ENCODE data around the gene FIBCD1.

FIBCD1 gene

DNA sequence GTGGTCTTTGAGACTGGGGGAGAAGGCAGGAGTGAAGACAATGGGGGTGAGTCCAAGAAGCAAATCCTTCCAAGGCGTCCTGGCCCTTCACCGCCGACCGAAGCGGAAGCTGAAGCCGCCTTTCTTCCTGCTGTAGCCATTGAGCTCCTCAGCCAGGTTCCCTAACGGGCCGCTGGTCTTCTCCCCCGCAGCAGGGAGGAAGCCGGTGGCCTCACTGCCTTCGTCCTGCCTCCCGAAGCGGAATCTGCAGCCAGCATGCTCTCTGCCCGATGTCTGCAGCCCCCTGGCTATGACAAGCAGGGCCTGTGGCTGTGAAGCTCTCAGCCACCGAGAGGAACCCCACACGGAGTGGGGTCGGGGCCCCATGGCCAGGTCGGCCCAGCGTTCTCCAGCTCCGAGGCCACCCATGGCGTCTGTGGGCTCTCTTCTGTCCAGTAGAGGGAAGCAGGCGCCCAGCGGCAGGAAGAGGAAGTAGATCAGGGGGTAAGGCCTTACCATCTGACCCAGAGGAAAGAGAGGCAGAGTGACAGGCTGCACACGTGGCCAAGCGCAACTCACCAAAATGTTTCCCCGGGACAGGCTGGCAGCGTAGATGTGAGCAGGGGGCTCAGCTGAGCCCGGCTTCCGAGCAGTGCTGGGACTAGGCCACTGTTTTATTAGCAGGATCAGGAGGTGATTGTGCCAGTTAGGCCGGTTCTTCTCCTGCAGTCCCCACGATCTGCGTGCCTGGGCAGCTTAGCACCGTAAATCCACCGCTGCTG, 45.5 kb downstream of the FIBCD1 start:
- peak; percentile 89 to 90 for DNase-seq

- peak in 1 of 2 donors; percentile 7 for DNase-seq
Observed at GRCh38 chr9:130892477-130893304, 46.4 kb downstream of the FIBCD1 start.

DNA sequence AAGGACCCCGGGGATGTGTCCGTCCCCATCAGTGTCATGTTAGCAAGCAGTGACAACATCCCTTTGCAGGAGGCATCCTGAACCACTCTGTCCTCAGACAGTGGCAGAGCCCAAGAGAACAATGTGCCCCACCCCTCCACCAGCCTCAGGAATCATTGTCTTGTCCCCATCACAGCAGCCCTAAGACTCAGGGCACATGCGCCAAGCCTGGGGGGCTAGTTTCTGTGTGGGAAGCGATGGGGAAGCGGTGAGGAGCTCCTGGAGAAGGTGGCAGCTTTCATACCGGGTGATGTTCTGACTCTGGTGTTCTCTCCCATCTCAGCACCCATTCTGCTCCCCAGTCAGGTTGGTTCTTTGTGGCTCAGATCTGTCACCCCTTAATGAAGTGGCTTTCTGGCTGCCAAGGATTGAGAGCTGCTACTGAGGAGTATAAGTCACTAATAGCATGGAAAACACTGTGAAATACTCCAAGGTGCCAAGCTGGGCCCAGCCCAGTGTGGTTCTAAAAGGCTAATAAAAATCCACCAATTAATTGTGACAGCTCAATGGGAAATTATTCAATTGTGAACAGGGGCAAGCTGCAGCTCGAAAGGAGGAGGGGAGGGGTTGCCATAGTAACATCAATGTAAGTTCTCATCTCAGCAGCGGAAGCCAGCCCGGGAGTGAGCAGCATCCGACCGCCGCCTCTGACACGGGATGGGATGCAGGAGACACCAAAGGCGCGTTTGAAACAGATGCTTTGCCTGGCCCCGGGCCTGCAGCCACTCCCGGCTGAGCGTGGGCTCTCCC, 47.2 kb downstream of the FIBCD1 start:
- no peak for DNase-seq

DNA sequence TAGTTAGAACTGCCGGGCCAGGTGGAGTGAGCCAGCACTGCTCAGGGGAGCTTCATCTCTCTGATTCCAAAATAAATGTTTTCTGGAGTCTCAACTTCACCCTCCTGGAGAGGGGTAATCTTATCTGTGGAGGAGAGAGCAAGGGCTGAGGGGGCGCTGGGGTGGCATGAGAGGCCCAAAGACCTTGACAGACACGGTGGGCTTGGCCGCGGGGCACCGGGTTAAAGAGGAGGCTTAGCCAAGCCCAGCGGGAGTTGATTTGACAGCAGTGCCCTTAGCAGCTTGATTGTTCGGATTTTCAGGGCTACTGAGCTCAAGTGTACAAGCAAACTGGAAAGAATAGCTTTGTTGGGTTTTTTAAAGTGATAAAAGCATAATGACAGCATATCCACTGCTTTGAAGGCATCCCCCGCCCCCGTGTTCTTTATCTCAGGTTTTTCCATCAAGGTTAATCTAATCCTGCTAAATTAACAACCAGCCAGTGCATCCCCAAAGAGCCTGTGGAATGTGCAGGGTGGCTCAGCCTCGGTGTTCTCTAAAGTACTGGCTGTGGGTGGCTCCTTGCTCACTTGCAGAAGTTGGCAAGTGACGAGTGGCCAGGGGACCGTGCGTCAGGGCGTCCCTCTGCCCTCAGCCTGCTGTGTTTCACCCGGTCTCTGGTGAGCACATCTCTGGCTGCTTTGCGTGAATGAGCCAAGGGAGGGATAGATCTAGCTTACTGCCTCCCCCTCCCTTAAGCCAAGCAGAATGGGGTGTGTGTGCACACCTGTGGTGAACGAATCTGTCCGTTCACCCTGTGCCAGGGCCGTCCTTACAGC, 48.0 kb downstream of the FIBCD1 start:
- DNase-seq: no peak

DNA sequence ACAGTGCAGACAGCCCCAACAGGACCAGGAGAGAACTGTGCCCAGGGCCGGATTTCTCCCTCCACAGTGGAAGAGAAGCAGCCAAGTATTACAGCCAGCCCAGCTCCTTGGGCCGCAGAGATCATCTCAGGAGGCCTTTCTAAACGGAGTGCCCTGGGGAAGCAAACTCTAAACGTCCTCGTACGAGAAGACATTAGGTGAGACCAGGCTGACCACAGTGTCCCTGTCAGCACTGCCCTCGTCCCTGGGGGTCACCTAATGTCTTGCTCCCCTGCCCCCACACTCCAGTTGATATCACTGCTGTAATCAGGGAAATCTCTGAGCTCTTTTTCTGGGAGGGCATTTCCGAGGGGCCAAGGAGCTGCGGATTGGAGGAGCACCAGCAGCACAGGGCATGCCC, 48.9 kb downstream of the FIBCD1 start:
- DNase-seq: no peak

GRCh38 chr9:130888146-130888885, 50.7 kb downstream of the FIBCD1 start:
- DNase-seq: no peak

DNA sequence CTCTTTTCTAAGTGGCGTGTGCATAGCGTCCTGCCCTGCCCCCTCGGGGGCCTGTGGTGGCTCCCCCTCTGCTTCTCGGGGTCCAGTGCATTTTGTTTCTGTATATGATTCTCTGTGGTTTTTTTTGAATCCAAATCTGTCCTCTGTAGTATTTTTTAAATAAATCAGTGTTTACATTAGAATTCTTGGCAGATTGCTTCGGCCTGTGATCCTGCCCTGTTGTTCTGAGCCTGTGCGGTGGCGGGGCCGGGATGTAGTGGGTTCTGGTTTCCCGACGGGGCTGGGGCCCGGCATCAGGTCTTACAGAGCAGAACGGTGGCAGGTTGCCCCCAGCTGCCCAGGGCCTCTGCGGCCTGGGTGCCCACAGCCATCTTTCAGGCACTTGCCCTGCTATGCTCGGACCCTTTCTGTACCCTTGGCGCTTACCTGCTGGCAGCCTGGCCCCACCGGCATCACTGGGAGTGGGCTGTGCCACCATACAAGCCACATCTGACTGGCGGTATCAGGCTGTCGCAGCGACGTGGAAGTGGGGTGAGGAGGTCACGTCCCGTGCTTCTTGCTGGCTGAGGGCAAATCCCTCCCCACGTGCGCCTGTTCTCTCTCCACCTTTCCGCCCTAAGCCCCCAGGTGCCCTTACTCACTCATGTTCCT, 51.4 kb downstream of the FIBCD1 start:
- DNase-seq: no peak

DNA sequence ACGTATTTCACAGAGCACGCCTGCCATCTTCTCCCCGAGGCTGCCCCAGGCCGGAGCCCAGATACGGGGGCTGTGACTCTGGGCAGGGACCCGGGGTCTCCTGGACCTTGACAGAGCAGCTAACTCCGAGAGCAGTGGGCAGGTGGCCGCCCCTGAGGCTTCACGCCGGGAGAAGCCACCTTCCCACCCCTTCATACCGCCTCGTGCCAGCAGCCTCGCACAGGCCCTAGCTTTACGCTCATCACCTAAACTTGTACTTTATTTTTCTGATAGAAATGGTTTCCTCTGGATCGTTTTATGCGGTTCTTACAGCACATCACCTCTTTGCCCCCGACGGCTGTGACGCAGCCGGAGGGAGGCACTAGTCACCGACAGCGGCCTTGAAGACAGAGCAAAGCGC, 52.1 kb downstream of the FIBCD1 start:
- DNase-seq: no peak

- DNase-seq: no peak
Observed at GRCh38 chr9:130885484-130886375, 53.3 kb downstream of the FIBCD1 start.

DNA sequence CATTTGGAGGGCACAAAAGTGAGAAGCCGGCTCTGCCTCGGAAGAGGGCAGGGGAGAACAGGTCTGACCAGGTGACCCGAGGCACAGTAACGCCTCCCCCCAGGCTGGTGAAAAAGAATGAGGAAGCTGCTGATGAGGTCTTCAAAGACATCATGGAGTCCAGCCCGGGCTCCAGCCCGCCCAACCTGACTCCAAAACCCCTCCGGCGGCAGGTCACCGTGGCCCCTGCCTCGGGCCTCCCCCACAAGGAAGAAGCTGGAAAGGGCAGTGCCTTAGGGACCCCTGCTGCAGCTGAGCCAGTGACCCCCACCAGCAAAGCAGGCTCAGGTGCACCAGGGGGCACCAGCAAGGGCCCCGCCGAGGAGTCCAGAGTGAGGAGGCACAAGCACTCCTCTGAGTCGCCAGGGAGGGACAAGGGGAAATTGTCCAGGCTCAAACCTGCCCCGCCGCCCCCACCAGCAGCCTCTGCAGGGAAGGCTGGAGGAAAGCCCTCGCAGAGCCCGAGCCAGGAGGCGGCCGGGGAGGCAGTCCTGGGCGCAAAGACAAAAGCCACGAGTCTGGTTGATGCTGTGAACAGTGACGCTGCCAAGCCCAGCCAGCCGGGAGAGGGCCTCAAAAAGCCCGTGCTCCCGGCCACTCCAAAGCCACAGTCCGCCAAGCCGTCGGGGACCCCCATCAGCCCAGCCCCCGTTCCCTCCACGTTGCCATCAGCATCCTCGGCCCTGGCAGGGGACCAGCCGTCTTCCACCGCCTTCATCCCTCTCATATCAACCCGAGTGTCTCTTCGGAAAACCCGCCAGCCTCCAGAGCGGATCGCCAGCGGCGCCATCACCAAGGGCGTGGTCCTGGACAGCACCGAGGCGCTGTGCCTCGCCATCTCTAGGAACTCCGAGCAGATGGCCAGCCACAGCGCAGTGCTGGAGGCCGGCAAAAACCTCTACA, 54.2 kb downstream of the FIBCD1 start:
- no peak for DNase-seq

GRCh38 chr9:130884111-130884531, 54.9 kb downstream of the FIBCD1 start:
- DNase-seq: no peak

DNA sequence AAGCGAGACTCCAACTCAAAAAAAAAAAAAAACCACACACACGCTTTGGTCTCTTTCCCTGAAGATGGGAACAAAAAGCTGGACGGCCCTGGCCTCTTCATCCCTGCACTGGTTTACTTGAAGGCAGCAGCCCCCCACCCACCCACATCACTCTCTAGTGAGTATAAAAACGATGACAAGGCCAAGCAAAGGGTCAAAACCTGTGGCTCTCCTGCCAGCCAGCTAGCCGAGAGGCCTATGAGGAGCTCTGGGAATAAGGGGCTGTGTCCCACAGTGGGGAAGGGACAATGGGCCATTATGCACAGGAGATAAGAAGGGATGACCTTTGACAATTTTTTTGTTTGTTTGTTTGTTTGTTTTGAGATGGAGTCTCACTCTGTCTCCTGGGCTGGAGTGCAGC, 55.6 kb downstream of the FIBCD1 start:
- DNase-seq: no peak

DNA sequence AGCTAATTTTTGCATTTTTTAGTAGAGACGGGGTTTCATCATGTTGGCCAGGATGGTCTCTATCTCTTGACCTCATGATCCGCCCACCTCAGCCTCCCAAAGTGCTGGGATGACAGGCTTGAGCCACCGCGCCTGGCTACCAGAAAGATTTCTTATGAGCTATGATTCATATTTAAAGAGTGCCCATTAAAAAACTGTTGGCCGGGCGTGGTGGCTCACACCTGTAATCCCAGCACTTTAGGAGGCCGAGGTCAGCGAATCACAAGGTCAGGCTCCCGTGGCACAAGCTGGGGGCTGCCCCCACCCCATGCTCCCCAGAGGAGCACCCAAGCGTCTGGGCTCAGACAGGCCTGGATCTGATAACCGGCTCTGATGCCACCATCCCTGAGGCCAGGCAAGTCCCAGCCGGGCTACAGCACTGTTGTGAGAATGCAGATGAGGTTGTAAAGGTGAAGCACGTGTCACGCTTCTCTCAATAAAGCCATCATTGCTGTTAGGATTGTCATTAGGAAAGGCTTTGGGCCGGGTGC, 56.3 kb downstream of the FIBCD1 start:
- no peak for DNase-seq

- no peak for DNase-seq
Observed at GRCh38 chr9:130881516-130881915, 57.5 kb downstream of the FIBCD1 start.

- DNase-seq: no peak
Observed at GRCh38 chr9:130880599-130881220, 58.3 kb downstream of the FIBCD1 start.

DNA sequence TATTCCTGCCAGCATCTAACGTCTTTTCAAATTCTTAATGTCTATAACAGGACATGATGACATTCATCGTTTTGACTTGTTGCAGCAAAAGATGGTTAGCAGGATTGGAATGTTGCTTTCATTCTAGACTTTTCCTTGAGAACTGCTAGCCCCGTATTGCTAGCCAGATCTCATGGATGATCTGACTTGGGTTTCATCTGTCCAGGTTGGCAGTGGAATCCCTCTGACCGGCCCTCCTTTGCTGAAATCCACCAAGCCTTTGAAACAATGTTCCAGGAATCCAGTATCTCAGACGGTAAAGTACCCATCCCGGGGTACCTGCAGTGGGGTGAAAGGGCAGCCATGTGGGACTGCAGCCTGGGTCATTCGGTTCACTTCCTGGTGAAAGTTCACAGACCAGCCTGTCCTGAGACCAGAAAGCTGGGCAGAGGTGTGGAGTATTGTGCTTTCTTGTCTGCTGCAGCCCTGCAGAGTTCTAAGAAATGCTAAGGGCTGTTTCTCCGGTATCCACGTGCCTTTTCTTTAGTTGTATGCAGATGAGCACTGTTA, 59.1 kb downstream of the FIBCD1 start:
- DNase-seq: no peak

GRCh38 chr9:130878295-130878694, 60.8 kb downstream of the FIBCD1 start:
- no peak for DNase-seq

GRCh38 chr9:130877300-130877699, 61.7 kb downstream of the FIBCD1 start:
- DNase-seq: no peak
